CD4-positive, alpha-beta T cell treated with Interleukin-6 at 100 ng/mL for 8 hours (primary cell): ENCODE data around the gene SLC25A36.
"Not testable (repeated sequence)": the region's sequence is repeated elsewhere in the genome, so short reads cannot be mapped to it uniquely, and the experiment has no call there.

Source experiments
- DNase-seq: peaks from one replicate; pipeline ENCODE4 v3.0.0-alpha.2; 2020; ENCODE audit warnings: mixed read lengths, low spot score

The SLC25A36 gene

DNA sequence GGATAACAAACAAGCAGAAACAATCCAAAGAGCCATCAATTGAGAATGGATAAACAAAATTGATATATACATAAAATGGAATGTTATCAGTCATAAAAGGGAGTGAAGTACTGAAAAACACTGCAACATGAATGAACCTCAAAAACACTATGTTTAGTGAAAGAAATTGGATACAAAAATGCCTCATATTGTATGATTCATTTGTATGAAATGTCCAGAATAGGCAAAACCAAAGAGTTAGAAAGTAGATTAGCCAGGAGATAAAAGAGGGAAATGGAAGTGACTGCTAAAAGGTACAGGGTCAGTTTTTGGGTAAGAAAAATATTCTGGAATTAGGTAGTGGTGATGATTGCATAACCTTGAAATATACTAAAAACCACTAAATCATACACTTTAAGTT, 9.8 kb upstream of the SLC25A36 start:
- DNase-seq = no peak

GRCh38 chr3:140933109-140933508, 8.5 kb upstream of the SLC25A36 start:
- DNase-seq = no peak

DNA sequence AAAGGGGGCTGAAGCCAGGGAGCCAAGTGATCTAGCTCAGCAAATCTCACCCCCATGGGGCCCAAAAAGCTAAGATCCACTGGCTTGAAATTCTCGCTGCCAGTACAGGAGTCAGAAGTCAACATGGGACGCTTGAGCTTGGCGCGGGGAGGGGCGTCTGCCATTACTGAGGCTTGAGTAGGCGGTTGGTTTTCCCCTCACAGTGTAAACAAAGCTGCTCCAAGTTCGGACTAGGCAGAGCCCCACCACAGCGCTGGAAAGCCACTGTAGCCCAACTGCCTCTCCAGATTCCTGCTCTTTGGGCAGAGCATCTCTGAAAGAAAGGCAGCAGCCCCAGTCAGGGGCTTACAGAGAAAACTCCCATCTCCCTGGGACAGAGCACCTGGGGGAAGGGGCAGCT, 8.1 kb upstream of the SLC25A36 start:
- no peak for DNase-seq

DNA sequence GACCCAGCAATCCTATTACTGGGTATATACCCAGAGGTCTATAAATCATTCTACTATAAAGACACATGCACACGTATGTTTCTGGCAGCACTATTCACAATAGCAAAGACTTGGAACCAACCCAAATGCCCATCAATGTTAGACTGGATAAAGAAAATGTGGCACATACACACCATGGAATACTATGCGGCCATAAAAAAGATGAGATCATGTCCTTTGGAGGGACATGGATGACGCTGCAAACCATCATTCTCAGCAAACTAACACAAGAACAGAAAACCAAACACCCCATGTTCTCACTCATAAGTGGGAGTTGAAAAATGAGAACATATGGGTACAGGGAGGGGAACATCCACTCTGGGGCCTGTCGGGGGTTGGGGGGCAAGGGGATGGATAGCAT, 2.3 kb upstream of the SLC25A36 start:
- not testable (repeated sequence) for DNase-seq

- DNase-seq = no peak
Measured at GRCh38 chr3:140941090-140941433, 574 bp upstream of the SLC25A36 start.

- DNase-seq = peak; percentile 14
Measured at GRCh38 chr3:140942221-140943104, 827 bp downstream of the SLC25A36 start.

DNA sequence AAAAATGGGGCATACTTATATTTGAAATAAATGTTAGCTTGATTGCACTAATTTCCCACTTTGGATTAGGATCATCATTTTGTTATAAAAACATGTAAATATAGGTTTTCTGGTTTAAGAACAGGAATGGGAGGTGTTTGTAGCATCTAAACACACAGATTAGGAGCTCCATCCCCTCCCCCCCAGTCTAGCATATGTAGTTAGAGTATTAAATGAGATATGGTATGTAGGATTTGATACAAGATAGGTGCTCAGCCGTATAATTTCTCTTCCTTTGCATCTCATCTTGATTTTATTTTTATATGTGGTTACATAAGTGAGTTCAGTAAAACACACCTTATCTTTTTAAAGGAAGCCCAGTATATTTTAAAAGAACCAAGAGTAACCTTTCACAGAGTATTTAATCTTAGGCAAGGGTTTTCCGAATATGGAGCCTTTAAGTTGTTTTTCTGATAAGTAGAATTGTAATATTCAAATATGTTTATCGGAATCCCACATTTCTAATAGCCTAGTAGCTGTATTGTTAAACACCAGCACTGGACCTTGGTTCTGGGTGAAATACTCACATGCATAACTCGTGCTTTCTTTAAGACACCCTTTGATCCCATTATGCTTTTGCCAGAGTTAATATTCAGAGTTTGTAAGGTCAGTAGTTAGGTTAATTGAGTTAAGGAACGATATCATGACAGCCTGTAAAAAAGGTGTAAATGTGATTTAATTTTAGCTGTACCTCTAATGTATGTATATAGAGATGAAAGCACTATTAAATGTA, 2.3 kb downstream of the SLC25A36 start:
- DNase-seq = no peak

GRCh38 chr3:140948460-140949249, 7.0 kb downstream of the SLC25A36 start:
- DNase-seq = no peak

DNA sequence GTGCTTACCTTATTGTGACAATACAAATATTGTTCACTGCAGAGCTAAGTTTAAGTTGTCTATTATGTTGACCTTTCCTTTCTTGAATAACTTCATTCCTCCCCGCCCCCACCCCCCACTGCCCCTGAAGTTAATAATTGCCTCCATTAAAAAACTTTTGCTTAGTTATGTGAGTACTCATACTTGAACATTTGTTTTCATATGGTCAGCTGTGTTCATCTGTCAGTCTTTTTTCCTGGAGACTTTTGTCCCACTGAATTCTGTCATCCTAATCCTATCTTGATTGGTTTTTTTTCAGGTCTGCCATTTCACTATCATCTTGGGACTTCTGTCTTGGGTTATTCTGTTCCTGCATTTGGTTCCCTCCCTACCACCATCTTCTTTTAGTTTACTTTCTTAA, 8.5 kb downstream of the SLC25A36 start:
- no peak for DNase-seq

- no peak for DNase-seq
Measured at GRCh38 chr3:140950863-140951262, 9.2 kb downstream of the SLC25A36 start.

GRCh38 chr3:140951750-140952149, 10.1 kb downstream of the SLC25A36 start:
- not testable (repeated sequence) for DNase-seq

- DNase-seq = no peak
Measured at GRCh38 chr3:140953028-140953960, 11.7 kb downstream of the SLC25A36 start.

GRCh38 chr3:140954576-140954975, 12.9 kb downstream of the SLC25A36 start:
- DNase-seq = no peak

GRCh38 chr3:140955645-140956044, 14.0 kb downstream of the SLC25A36 start:
- no peak for DNase-seq

- DNase-seq = no peak
Measured at GRCh38 chr3:140956058-140956835, 14.6 kb downstream of the SLC25A36 start.

GRCh38 chr3:140972833-140973232, 31.2 kb downstream of the SLC25A36 start:
- no peak for DNase-seq

DNA sequence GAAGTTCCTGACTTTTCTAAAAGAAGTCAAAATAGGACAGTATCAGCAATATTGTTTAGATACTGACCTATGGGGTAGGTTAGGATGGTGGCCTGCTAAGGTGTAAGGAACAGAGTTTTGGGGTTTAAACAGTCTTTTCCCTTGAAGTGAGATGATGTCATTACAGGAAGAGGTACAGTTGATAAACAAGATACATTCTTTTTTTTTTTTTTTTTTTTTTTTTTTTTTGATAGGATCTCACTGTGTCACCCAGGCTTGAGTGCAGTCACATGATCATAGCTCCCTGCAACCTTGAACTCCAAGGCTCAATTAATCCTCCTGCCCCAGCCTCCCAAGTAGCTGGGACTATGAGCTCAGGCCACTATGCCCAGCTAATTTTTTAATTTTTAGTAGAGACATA, 33.3 kb downstream of the SLC25A36 start:
- DNase-seq = no peak

GRCh38 chr3:140980663-140981062, 39.0 kb downstream of the SLC25A36 start:
- no peak for DNase-seq

GRCh38 chr3:140987792-140988191, 46.2 kb downstream of the SLC25A36 start:
- not testable (repeated sequence) for DNase-seq

DNA sequence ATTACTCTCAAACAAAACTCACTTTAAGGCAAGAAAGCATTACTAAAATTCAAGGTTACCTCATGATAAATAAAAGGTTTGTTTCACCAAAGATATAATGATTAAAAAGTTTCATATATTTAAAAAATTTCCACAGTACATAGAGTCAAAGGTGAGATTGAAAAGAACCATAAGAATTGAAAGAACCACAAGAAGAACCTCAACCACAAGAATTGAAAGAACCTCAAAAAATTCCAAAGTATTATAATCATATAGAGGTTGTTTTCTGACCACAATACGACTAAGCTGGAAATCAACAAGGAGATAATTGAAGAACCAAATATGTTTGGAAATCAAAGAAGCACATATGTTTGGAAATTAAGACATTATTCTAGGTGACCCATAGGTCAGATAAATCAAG, 52.7 kb downstream of the SLC25A36 start:
- no peak for DNase-seq

GRCh38 chr3:140994861-140995260, 53.2 kb downstream of the SLC25A36 start:
- DNase-seq = not testable (repeated sequence)
